B cell (primary cell): ENCODE results near the gene FBXO44. TPM values are rescaled to one million over a fixed set of nuclear protein-coding genes. Genes with fewer than 3 reads are reported as not detected.

Source experiments
- ATAC-seq: fragments of 200-7000 bp; cut with Tn5 transposase; one replicate; pipeline ENCODE4 v1.10.0; 2021; ENCODE audit warnings: low read depth, mild to moderate bottlenecking, moderate number of reproducible peaks, moderate library complexity
- CTCF ChIA-PET: fragments of 350-600 bp; sonication (Branson Sonifier 250); formaldehyde crosslinking; loops from one replicate; lab custom pipeline; 2021; ENCODE audit warnings: antibody characterized with exemption, inconsistent platforms; lab: Charles Lee
- POLR2A ChIA-PET: fragments of 350-600 bp; sonication (Branson Sonifier 250); formaldehyde crosslinking; loops from one replicate; lab custom pipeline; 2021; ENCODE audit warnings: antibody characterized with exemption; lab: Charles Lee
- DNase-seq: peaks from one replicate; pipeline ENCODE4 v3.0.0; 2013
- H2AFZ ChIP-seq: 2 replicates; pipeline ENCODE4 v1.6.1; 2012; ENCODE audit warnings: mild to moderate bottlenecking, low read depth, low read length; ENCODE audit not compliant: insufficient read depth, poor library complexity, severe bottlenecking
- H3K27ac ChIP-seq, 2 donors: 1 replicate in 1 of 2; 2 replicates in 1 of 2; pipeline ENCODE4 v1.5.1; 2012 to 2013; ENCODE audit warnings: low read length in 2 of 2, mild to moderate bottlenecking in 2 of 2, moderate library complexity in 1 of 2
- H3K27me3 ChIP-seq, 4 experiments: fragments of 200-600 bp in 1 of 4; sonication (generic) in 1 of 4; replicated peaks in 1 of 4; 1 replicate in 2 of 4; 2 replicates in 2 of 4; pipeline versions ENCODE4 v1.6.1 to v1.7.0; 2013 to 2016; ENCODE audit warnings: low read length in 3 of 4, mild to moderate bottlenecking in 2 of 4, mixed read lengths in 1 of 4, moderate library complexity in 1 of 4; ENCODE audit not compliant: insufficient read depth in 4 of 4, control insufficient read depth in 3 of 4; ENCODE audit errors: control extremely low read depth in 1 of 4
- H3K36me3 ChIP-seq, 2 experiments: replicated peaks in 1 of 2; 1 replicate in 1 of 2; 2 replicates in 1 of 2; pipeline versions ENCODE4 v1.6.1 to v1.7.1; 2013; ENCODE audit warnings: low read length in 1 of 2; ENCODE audit not compliant: insufficient read depth in 2 of 2, control insufficient read depth in 1 of 2; ENCODE audit errors: control extremely low read depth in 1 of 2, extremely low read depth in 1 of 2
- H3K4me1 ChIP-seq, 2 donors: fragments of 200-600 bp in 1 of 2; sonication (generic) in 1 of 2; 1 replicate in 1 of 2; 2 replicates in 1 of 2; pipeline versions ENCODE4 v1.5.1 to v1.6.1; 2013 to 2017; ENCODE audit warnings: low read length in 2 of 2; ENCODE audit not compliant: control insufficient read depth in 2 of 2, insufficient read depth in 2 of 2
- H3K4me2 ChIP-seq: replicated peaks from 2 replicates; pipeline ENCODE3; 2012; ENCODE audit warnings: mild to moderate bottlenecking, low read depth, low read length; ENCODE audit not compliant: poor library complexity, severe bottlenecking
- H3K4me3 ChIP-seq, 5 experiments: fragments of 200-600 bp in 1 of 5; sonication (generic) in 1 of 5; 1 replicate in 3 of 5; 2 replicates in 2 of 5; pipeline versions ENCODE4 v1.5.1 to v1.7.0; 2011 to 2016; ENCODE audit warnings: low read length in 4 of 5, mild to moderate bottlenecking in 4 of 5, low read depth in 2 of 5, control low read depth in 1 of 5, moderate library complexity in 1 of 5; ENCODE audit not compliant: insufficient read depth in 1 of 5; ENCODE audit errors: control extremely low read depth in 1 of 5, extremely low read depth in 1 of 5
- H3K79me2 ChIP-seq: fragments of 200-600 bp; sonication (generic); one replicate; pipeline ENCODE4 v1.6.0; 2016; ENCODE audit warnings: low read length; ENCODE audit not compliant: control insufficient read depth, insufficient read depth
- H3K9ac ChIP-seq: fragments of 200-600 bp; sonication (generic); 2 replicates; pipeline ENCODE4 v1.6.1; 2017; ENCODE audit warnings: mild to moderate bottlenecking, low read length, moderate library complexity
- H3K9me3 ChIP-seq, 3 donors: one replicate each; pipeline versions ENCODE4 v1.6.1 to v1.7.1; 2013; ENCODE audit warnings: low read length in 2 of 3; ENCODE audit not compliant: control insufficient read depth in 2 of 3, insufficient read depth in 1 of 3; ENCODE audit errors: control extremely low read depth in 1 of 3
- H4K20me1 ChIP-seq: 2 replicates; pipeline ENCODE4 v1.6.0; 2012; ENCODE audit warnings: mild to moderate bottlenecking, low read length; ENCODE audit not compliant: insufficient read depth, control insufficient read depth, poor library complexity, severe bottlenecking
- H3K27ac Mint-ChIP-seq: one replicate; pipeline ENCODE4 v1.8.0; 2021; ENCODE audit warnings: mixed read lengths
- H3K27me3 Mint-ChIP-seq: one replicate; pipeline ENCODE4 v1.8.0; 2021; ENCODE audit warnings: mixed read lengths
- H3K4me1 Mint-ChIP-seq: one replicate; pipeline ENCODE4 v1.8.0; 2021; ENCODE audit warnings: mixed read lengths
- H3K4me3 Mint-ChIP-seq: one replicate; pipeline ENCODE4 v1.8.0; 2021; ENCODE audit warnings: mixed read lengths
- H3K9me3 Mint-ChIP-seq: one replicate; pipeline ENCODE4 v1.8.0; 2022; ENCODE audit warnings: mixed read lengths; ENCODE audit not compliant: insufficient read depth
- CTCF ChIP-seq: fragments of 200-600 bp; IDR thresholded peaks from one replicate; pipeline ENCODE4 v1.8.0; 2022; ENCODE audit warnings: antibody characterized with exemption, mild to moderate bottlenecking
- EZH2 ChIP-seq: IDR thresholded peaks from 2 replicates; pipeline ENCODE4 v1.6.1; 2012; ENCODE audit warnings: borderline replicate concordance, low read depth, mild to moderate bottlenecking, moderate library complexity, low read length; ENCODE audit not compliant: insufficient read depth, poor library complexity, severe bottlenecking
- WGBS: methylation state at CpG from one replicate; pipeline ENCODE4 v1.1.5; 2013; ENCODE audit warnings: missing lambda C conversion rate; ENCODE audit not compliant: insufficient coverage; 5-methylcytosine and 5-hydroxymethylcytosine counted together
- intact Hi-C: fragments of 100-400 bp; cut with micrococcal nuclease; formaldehyde crosslinking; loops from one replicate; pipeline ENCODE4 v1.10.0; 2022
- polyA plus RNA-seq: library from polyadenylated mRNA; depleted of rRNA; stranded (reverse); fragments of >200 nt; gene quantifications from 2 replicates; pipeline ENCODE4 v1.2.3, GENCODE V29; 2012
- total RNA-seq, 2 donors: library from RNA; stranded (reverse); fragments of 120-200 nt in 1 of 2; gene quantifications; 1 replicate in 1 of 2; 2 replicates in 1 of 2; pipeline versions ENCODE4 v1.2.3 to v1.2.4, GENCODE V29; 2013 to 2022

Gene FBXO44
- total and polyA plus RNA-seq, 2 donors (not counting 1 experiment from before 2014, with no cell fraction given) = 61.5 to 101 TPM

- no peaks in the 10 kb centered on the region for H4K20me1 ChIP-seq
- intact Hi-C loops = no loop called here
- no peaks in the 10 kb centered on the region for H3K9me3 ChIP-seq
- no peak overlapping the region for H2AFZ ChIP-seq
- DNase-seq (no peak), ATAC-seq (no peak)
- no peaks in the 10 kb centered on the region for H3K27me3 ChIP-seq
- no peak overlapping the region for H3K27ac ChIP-seq
- H3K36me3 ChIP-seq = peaks cover 0 to 25% of the 10 kb centered on the region in 2 experiments
- CTCF ChIA-PET = no interaction called here
- peaks cover 2 to 9% of the 10 kb centered on the region in 2 donors for H3K4me1 ChIP-seq
- no peak overlapping the region for H3K4me2 ChIP-seq
- Mint-ChIP-seq H3K4me3 (no peak overlapping the region), H3K27ac (no peak overlapping the region), H3K4me1 (peaks cover 13% of the 10 kb centered on the region), H3K27me3 (no peaks in the 10 kb centered on the region), H3K9me3 (no peaks in the 10 kb centered on the region)
- H3K9ac ChIP-seq = no peak overlapping the region
- WGBS = 92% methylated on average over 4 of the region's 10 CpGs
- TF ChIP-seq CTCF (no peak), EZH2 (no peak)
- H3K4me3 ChIP-seq = no peak overlapping the region
- no peaks in the 10 kb centered on the region for H3K79me2 ChIP-seq
- POLR2A ChIA-PET = no interaction called here
Observed at GRCh38 chr1:11675325-11675724, 20.6 kb downstream of the FBXO44 start.

- ATAC-seq = no peak
- WGBS = 92% methylated on average over 7 of the region's 10 CpGs
- peaks cover 0 to 25% of the 10 kb centered on the region in 2 experiments for H3K36me3 ChIP-seq
Observed at GRCh38 chr1:11676386-11677103, 21.9 kb downstream of the FBXO44 start.

More at GRCh38 chr1:11676386-11677103, 21.9 kb downstream of the FBXO44 start:
- Mint-ChIP-seq H3K4me1 (peaks cover 11% of the 10 kb centered on the region), H3K27ac (no peak overlapping the region), H3K9me3 (no peaks in the 10 kb centered on the region), H3K4me3 (no peak overlapping the region), H3K27me3 (no peaks in the 10 kb centered on the region)
- DNase-seq = no peak
- Histone ChIP-seq H3K27me3 (no peaks in the 10 kb centered on the region), H3K4me2 (no peak overlapping the region), H3K27ac (no peak overlapping the region), H3K4me1 (peaks cover 5 to 8% of the 10 kb centered on the region in 2 donors), H4K20me1 (no peaks in the 10 kb centered on the region), H3K4me3 (no peak overlapping the region), H3K9ac (no peak overlapping the region), H3K79me2 (no peaks in the 10 kb centered on the region), H3K9me3 (no peaks in the 10 kb centered on the region), H2AFZ (no peak overlapping the region)
- intact Hi-C loops = no loop called here
- TF ChIP-seq EZH2 (no peak), CTCF (no peak)
- POLR2A ChIA-PET = no interaction called here
- CTCF ChIA-PET = no interaction called here
